DMS153 (cell line): ENCODE measurements around the gene ADGRV1.

Source experiments
- DNase-seq: peaks from one replicate; lab custom pipeline; 2025; lab: John Stamatoyannopoulos, UW

ADGRV1 gene

DNA sequence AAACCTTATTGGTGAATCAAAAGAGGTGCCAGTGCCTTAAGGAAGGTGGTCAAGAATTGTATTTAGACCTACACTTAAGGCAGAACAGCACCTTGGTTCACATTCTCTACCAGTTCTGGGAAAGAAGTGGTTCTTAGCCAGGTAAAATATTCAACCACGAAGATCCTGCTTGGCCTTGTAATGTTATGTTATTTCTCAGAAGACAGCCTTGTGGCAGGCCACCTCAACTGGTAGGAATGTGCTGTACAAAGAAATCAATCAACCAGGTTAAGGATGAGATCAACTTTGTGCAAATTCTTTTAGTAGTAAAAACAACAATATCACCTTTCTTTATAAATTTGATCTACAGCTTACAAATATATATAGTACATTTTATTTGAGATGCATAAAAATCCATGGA, 577.7 kb downstream of the ADGRV1 start:
- DNase-seq, result no peak

DNA sequence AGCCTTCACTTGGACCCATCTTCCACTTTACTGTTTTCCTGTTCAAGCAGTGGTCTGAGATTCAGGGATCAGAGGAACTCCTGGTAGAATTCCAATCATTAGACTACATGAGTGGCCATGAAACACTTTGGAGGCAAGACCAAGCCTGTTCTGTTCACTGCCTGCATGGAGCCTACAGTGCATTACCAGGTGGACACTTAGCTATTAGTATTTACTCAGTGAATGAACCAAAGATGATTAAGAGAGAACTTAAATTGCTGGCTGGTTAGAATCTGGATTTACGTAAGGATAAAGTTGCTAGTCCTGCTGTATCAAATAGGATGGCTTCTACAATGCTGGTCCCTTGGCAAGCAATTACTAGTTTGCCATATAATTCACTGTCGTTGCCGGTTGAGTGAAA, 579.0 kb downstream of the ADGRV1 start:
- no peak for DNase-seq

DNA sequence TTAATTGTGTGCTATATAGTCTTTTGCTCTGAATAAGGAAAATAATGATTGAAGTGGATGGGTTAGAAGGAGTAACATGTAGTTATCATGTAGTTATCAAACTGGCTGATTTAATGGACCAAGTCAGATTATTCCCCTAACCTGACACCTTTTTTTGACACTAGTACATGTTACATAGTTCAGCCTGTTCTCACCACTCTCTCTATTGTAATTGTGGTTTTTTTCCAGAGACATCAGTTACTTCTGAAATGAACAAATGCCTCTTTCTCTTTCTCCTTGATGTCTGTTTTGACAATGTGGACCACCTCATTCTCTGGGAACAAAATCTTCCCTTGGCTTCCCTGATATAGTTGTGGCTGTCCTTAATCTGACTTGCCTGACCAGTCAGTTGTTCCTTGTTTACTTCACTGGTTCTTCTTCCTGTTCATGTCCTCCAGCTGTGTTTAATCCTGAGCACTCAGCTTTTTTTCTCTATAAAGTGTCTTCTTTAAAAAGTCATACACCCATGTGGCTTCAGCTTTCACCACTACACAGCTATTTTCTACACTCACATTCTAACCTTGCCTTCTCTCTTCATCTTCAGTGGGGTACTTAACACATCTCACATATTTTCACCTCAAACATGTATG, 581.1 kb downstream of the ADGRV1 start:
- no peak for DNase-seq

DNA sequence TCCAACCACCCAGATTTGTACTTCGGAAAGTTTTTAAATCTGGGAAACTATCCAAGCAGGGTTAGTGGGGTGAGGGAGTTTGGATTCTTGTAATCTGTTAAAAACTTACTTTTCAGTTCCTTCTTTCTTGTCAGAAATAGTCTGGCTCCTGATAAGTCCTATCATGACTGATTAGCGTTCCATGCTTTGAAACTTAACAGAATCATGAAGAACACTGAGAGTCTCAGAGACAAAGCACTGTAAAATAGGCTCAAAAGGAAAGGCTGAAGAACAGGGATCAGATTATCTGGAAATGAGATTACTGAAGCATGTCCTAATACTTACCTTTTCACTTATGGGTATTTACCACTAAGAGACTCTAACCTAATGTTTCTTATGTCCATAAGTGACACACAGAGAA, 582.1 kb downstream of the ADGRV1 start:
- DNase-seq, result no peak

DNA sequence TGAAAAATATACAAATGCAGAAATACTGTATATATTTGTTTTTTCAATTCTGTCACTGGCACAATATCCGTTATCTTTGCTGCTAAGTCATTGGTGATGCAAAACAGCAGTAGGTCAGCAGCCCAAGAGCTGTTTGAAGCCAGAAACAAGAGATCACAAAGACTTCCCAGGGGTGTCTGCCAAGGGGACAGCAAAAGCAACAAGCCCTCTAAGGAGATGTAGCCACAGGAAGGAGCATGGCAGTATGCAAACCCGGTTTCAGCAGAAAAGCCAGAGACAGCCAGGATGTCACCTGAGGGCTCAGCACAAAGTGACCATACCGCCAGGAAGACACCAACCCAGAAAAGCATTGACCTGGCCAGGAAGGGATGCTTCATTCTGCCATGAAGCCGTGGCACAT, 583.0 kb downstream of the ADGRV1 start:
- DNase-seq, result no peak

DNA sequence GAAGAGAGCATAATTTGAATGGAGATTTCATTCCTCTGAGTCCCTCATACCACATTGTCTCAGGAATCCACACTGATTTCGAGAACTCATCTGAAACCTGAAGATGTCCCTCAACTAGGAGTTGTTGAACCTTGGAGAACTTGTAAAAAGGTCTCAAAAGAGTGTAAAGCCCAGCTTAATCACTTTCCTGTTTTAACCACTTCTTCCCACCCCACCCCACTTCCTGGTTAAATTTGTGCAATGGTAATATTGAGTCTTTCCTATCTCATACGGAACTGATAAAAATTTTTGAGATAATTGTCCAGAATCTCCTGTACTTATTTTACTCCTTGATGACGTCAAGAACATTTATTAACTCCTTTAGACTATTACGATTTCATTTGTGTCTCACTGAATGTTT, 583.8 kb downstream of the ADGRV1 start:
- DNase-seq, result no peak

DNA sequence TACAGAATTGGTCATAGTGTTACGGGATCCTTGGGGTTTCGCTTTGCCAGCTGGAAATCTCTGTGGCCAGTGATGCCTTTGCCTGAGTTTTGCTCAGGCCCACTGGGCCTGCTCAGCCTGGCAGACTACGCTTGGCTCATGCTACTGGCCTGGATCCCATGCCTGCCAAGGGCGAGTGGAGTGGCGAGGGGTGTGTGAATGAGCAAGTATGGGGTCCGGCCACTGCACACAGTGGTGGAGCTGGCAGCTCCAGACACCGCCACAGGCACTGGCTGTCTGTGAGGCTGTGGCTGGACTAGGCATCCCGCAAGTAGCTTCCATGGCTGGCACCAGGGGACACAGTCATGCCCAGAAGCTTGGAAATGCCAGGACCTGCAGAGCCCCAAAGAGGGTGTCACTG, 584.2 kb downstream of the ADGRV1 start:
- no peak for DNase-seq

DNA sequence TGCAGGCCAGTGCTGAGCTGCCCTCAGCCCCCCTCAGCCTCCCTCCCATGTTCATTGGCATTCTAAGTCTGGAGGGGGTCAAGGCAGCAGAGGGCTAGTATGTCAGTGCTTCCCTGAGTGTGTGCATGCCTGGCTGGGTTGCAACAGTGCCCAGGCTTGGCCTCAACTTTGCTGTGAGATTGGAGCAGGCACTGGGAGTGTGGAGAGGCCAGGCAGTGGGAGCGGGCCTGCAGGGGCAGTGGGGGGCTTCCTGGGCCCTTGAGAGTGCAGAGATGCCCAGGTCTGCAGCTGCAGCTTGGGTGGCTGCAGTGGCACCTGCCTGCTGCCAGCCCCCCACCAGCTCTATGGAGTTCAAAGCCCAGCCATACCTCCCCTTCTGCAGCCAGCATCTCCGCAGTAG, 585.2 kb downstream of the ADGRV1 start:
- no peak for DNase-seq

DNA sequence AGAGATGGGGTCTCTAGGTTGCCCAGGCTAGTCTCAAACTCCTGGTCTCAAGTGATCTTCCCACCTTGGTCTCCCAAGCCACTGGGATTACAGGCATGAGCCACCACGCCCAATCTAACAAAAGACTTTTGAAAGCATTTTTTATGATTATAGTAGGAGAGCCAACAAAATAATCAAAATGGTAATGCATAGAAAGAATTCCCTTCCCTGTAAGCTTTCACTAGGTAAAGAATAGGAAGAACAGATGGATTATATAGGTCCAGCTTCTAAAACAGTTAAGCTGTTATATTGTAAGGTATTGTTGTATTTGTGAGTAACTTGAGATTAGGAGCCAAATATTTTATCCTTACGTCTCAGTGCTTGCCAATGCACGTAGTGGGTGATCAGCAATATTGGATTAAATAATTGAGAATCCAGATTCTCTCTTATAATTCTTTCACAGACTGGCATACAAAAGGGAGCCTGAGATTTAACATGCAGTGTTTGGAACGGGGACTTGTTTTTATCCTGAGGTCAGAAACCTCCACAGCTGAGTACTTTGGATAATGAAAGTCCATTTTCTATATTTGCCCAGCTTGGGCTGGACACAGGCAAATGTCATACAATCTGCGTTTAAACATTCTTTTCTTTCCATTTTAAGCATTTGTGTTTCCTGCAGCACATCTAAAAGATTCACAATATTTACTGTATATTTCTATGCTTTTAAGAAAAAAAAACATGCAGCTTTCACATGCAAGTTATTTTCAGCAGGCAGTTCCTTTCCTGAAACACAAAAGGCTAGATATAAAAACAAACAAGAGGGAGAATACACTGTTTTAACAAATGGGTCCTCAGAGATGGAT, 586.1 kb downstream of the ADGRV1 start:
- DNase-seq, result no peak

DNA sequence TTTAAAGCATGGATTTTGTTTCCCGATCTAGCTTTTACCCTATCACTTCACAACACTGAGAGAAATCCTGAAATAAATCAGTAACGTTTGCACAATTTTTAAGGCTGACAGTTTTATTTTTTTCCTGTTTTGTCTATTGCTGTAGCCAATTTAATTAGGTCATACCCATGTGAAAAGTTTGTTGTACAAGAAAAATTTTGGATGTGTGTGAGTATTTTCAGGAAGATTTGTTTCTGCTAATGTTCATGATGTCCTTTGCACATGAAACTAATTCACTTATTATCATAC, 586.7 kb downstream of the ADGRV1 start:
- no peak for DNase-seq

DNA sequence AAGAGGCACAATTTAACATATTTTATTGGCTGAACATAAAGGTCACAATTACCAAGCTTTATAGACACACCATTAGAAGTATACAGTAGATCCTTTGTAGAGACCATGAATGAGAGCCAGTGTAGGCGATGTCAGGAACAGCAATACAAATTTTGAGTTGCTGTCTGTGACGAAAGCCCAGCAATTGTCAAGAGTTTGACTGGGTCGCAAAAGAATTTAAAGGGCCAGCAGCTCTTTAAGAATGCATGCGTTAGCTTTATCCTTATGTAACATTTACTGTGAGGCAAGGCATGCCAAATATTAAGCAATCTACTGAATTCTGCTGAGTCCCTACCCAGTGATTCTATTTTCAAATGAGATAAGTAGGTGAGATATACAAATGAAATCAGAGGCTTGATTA, 587.6 kb downstream of the ADGRV1 start:
- no peak for DNase-seq

DNA sequence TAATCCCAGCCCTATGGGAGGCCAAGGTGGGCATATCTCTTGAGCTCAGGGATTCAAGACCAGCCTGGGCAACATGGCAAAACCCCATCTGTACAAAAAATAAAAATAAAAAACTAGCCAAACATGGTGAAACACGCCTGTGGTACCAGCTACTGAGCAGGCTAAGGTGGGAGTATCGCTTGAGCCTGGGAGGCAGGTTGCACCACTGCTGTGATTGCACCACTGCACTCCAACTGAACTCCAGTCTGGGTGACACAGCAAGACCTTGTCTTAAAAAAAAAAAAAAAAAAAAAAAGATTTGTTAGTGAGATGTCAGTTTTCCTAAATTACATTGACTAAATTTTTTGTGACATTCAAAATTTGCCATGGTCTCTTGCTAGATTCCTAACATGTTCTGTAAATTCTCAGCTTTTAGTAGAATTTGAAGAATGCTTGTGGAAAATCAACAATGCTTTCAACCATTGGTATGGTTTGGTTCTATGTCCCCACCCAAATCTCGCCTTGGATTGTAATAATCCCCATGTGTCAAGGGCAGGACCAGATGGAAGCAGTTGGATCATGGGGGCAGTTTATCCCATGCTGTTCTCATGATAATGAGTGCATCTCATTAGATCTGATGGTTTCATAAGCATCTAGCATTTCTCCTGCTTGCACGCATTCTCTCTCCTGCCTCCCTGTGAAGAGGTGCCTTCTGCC, 588.5 kb downstream of the ADGRV1 start:
- no peak for DNase-seq

DNA sequence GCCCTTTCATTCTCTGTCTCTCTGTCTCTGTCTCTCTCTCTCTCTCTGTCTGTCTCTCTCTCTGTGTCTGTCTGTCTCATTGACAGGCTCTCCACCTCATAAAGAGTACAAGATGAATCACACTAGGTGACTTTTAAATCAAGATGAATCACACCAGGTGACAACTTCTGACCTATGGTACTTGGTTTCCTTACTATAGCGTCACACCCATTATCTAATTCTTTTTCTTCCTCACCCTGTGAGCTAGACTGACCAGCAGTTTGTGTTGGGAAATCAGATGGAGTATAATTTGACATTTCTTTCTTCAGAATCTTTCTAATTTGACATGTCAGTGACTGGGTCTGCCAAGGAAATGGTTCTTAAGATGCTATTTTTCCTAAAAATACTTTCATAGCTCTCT, 591.6 kb downstream of the ADGRV1 start:
- no peak for DNase-seq

DNA sequence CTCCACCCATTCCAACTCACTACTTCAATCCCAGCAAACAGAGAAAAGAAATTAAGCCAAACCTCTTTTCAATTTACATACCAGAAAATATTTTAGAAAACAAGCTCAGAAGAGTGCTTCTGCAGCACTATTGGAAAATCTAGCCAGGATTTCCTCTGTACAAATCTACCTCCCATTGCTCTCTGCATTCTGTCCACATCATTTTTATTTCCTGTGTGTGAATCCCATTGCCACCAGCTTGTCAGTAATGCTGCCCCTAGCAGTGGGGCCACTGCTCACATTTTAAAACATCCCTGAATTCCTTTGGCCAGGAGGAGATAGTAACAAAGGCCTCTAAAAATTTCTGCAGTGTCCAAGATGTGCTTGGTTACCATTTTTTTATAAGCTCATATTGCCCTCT, 592.0 kb downstream of the ADGRV1 start:
- no peak for DNase-seq

DNA sequence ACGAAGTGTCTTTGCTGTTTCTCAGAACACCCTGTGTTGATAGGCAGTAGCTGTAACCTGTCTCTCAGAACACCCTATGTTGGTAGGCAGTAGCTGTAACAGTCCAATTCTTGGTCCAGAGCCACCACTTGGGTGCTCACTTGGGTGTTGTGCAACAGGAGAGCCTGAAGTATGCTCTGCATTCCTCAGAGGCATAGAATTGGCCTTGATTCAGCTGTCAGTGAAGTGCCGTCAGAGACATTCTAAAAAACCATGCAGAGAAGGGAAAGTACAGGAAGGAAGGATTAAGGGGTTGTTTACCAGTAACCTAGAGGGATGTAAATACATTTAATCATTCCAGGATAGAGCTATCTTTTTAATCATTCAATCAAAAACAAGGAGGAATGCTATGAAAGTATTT, 593.4 kb downstream of the ADGRV1 start:
- DNase-seq, result no peak

DNA sequence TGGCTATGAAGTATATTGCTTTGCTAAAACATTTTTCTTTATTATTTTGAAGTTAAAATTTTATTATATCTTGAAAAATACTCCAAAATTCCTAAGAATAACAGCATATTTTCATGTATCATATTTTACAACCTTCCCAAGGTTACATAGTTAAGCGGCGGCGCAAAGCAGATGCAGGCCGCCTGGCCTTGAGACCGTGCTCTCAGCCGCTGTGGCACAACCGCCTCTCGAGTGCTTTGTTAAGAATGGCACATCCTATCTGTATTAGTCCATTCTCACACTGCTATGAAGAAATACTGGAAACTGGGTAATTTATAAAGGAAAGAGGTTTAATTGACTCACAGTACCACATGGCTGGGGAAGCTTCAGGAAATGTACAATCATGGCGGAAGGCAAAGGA, 595.7 kb downstream of the ADGRV1 start:
- no peak for DNase-seq

DNA sequence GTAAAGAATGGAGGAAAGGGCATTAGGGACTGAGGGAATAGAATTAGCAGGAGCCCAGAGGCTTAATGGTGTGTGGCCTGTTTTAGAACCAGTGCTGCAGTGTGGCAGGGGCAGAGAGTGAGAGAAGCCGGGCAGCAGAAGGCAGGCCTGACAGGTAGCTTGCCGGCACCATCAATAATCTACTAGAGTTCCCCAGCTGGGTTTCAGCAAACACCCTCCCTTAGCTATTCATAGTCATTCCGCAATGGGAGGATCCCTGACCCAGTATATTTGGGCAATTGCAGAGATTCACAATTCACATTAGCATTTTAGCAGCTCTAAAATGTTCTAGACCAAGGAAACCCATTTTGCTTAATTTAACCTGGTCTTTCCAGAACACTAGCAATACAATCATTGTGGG, 596.7 kb downstream of the ADGRV1 start:
- DNase-seq, result no peak

DNA sequence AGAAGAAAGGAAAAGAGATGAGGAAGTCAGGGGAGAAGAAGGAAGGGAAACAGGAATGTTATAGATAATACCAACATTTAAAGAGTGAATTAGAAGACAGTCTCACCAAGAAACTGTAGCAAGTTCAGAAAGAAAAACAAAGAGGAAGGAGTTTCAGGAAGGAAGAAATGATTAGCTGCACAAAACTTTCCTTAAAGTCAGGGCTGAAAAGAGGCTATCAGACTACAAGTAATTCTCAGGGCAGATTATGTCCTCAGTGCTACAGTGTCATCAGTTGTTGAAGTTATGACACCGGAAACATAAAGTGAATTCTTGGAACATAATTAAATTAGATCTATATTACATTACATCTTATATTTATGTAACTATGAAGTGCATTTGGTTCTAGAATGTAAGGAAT, 597.6 kb downstream of the ADGRV1 start:
- DNase-seq, result no peak

DNA sequence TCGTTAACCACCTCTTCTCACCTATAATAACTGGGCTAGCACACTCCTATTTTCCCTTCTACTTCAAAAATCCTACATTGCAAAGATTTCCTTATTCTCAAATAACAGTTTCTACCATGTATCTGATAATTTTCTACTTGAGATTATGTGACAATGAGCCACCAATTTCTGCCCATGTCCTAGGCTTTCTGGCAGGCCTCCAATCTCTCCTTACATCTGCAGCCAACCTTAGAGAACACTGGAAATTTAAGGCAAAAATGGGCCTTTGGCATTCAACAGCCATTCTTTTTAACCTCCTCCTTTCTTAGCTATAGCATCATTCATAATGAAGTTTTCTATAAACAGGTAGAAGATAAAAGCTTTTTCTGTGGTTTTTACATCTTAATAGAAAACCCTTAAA, 599.4 kb downstream of the ADGRV1 start:
- no peak for DNase-seq

DNA sequence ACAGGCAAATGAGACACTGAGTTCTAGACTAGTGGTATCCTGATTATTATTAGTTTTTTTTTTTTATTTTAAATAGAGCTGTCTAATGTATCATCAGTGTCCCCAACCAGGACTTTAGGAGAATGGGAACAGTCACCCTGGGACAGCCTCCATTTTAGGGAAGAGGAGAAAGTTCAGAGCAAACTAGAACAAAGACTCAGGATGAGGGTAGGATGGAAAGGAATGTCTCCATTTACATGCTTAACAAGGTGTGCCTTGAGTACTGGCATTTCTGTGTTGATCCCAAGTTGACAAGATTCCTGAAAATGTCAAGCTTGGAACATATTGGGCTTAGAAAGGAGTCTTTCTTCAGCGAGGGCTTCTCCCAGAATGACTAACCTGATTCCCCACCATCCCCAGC, 601.0 kb downstream of the ADGRV1 start:
- no peak for DNase-seq

DNA sequence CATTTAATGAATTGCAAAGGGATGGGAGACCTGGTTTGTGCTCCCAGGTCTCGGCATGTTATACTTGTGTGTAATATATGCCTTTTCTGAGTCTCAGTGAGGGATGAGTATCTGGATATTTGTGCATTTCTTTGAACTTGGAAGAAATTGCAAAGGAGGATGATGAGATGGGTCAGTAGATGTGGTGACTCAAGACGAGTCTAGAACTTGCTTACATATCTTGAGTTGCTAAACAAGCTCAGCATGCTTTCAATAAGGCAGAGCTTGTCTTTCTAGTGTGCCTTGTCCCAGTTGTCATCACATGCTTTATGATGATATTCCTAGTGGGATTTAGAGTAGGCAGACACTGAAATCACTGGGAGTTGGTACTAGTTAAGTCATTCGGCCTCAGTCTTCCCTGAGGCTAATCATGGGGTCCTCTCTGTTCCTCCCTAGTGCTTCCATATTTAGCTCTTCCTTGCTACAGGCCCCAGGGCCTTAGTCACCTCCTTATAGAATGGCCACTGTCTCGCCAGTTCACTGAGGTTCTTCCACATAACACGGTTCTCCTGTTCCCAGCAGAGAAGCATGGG, 602.2 kb downstream of the ADGRV1 start:
- DNase-seq, result no peak

DNA sequence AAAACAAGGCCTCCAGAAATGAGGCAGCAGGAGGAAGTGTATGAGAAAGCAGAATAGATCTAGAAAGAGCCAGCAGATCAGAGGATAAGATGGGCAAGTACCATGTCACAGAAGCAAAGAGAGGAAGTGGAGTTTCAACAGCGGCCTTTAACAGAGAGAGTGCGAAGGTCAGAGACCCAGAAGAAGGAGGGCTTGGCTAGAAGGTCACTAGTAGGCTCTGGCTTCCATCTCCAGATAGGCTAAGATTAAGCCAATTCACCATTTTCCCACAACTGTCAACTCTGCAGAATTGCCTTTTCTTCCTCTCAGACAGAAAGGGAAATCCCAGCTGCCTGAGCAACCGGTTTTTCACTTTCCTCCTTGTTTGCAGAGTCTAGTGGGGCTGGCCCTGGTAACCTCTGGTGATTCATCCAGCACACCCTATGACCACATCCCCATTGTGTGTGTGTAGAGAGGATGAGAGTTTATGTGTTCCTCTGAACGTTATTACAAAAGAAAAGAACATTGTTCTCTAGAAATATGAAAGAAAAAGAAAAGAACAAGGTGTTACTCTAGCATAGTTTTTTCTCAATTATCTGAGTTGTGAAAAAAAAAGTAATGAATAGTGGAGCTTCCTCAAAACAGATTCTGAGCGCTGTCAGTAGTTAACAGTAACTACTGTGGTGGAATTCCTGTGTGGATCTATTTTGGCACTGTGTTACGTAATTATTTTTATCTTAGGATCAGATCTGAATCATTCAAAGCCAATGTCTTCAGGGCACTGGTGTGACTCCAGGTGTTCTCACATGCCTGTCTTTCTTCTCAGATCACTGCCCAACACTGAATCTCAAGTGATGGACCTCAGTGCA, 604.2 kb downstream of the ADGRV1 start:
- DNase-seq, result peak; percentile 25
